ENCODE measurements around the gene PPARG.
"Not testable (repeated sequence)": the region's sequence is repeated elsewhere in the genome, so short reads cannot be mapped to it uniquely, and the experiment has no call there.

PPARG gene

DNA sequence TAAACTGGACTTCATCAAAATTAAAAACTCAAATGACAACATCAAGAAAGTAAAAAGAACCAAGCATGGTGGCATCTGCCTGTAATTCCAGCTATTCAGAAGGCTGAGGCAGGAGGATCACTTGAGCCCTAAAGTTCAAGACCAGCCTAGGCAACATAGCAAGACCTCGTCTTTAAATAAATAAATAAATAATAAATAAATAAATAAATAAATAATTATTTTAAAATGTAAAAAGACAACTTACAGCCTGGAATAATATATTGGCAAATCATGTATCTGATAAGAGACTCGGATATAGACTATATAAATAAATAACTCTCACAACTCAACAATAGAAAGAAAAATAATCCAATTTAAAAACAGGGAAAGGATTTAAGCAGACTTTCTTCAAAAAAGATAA is 4.3 kb upstream of the PPARG start:
- H3K9me3 ChIP-seq (ENCODE audit: control insufficient read depth in 1 of 2, low read length in 2 of 2) = no peaks in the 10 kb centered on the region
- H3K27me3 ChIP-seq (ENCODE audit: low read depth, low read length) = no peaks in the 10 kb centered on the region
- peaks cover 0 to 8% of the 10 kb centered on the region in 2 donors for H3K4me1 ChIP-seq (ENCODE audit: control insufficient read depth in 1 of 2, insufficient read depth in 2 of 2, low read length in 2 of 2)
- H3K4me3 ChIP-seq (ENCODE audit: low read depth in 1 of 2, low read length in 2 of 2) = no peak overlapping the region
- no peaks in the 10 kb centered on the region for H3K36me3 ChIP-seq (ENCODE audit: control insufficient read depth in 1 of 2, insufficient read depth in 2 of 2, low read length in 2 of 2)
- no peak overlapping the region for H3K27ac ChIP-seq (ENCODE audit: low read length)

DNA sequence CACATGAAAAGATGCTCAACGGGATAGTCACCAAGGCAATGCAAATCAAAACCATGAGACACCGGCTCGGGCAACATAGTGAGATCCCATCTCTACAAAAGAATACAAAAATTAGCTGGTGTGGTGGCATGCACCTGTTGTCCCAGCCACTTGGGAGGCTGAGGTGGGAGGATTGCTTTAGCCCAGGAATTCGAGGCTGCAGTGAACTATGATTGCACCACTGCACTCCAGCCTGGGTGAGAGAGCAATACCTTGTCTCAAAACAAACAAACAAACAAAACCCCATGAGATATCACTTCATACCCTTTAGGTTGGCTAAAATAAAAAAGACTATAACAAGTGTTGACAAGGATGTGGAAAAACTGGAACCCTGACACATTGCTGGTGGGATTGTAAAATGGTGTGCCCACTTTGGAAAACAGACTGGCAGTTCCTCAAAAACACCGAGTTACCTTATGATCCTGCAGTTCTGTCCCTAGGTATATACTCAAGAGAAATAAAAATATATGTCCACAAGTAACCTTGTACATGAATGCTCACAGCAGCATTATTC is 3.8 kb upstream of the PPARG start:
- H3K4me3 ChIP-seq (ENCODE audit: low read depth in 1 of 2, low read length in 2 of 2) = no peak overlapping the region
- no peaks in the 10 kb centered on the region for H3K36me3 ChIP-seq (ENCODE audit: control insufficient read depth in 1 of 2, insufficient read depth in 2 of 2, low read length in 2 of 2)
- H3K9me3 ChIP-seq (ENCODE audit: control insufficient read depth in 1 of 2, low read length in 2 of 2) = no peaks in the 10 kb centered on the region
- no peak overlapping the region for H3K27ac ChIP-seq (ENCODE audit: low read length)
- no peaks in the 10 kb centered on the region for H3K27me3 ChIP-seq (ENCODE audit: low read depth, low read length)
- H3K4me1 ChIP-seq (ENCODE audit: control insufficient read depth in 1 of 2, insufficient read depth in 2 of 2, low read length in 2 of 2) = peaks cover 0 to 8% of the 10 kb centered on the region in 2 donors

DNA sequence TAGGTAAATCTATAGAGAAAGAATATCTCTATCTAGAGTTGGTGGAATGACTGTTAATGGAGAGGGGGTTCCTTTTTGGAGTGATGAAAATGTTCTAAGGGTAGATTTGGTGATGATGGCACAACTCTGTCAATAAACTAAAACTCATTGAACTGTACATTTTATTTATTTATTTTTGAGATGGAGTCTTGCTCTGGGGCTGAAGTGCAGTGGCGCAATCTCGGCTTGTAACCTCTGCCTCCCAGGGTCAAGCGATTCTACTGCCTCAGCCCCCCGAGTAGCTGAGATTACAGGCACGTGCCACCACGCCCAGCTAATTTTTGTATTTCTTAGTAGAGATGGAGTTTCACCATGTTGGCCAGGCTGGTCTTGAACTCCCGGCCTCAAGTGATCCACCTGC is 3.1 kb upstream of the PPARG start:
- H3K4me3 ChIP-seq (ENCODE audit: low read depth in 1 of 2, low read length in 2 of 2); H3K27ac ChIP-seq (ENCODE audit: low read length); H3K9me3 ChIP-seq (ENCODE audit: control insufficient read depth in 1 of 2, low read length in 2 of 2); H3K27me3 ChIP-seq (ENCODE audit: low read depth, low read length); H3K36me3 ChIP-seq (ENCODE audit: control insufficient read depth in 1 of 2, insufficient read depth in 2 of 2, low read length in 2 of 2); H3K4me1 ChIP-seq (ENCODE audit: control insufficient read depth in 1 of 2, insufficient read depth in 2 of 2, low read length in 2 of 2): not testable (repeated sequence)

DNA sequence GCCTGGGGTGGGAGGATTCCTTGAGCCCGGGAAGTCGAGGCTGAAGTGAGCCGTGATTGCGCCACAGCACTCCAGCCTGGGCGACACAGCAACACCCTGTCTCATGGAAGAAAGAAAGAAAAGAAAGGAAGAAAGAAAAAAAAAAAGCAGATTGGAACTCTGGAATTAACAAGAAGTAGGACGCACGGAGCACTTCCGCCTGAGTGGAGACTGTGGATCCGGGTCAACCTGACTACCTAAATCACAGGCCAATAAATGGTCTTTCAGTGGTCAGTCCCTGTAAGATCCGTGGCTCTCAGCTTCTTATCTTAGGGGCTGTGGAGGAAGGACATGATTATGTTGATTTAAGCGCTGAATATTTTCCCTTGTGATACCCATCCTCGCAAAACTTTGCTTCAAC is 2.4 kb upstream of the PPARG start:
- H3K27me3 ChIP-seq (ENCODE audit: low read depth, low read length) = no peaks in the 10 kb centered on the region
- peaks cover 0 to 8% of the 10 kb centered on the region in 2 donors for H3K4me1 ChIP-seq (ENCODE audit: control insufficient read depth in 1 of 2, insufficient read depth in 2 of 2, low read length in 2 of 2)
- H3K4me3 ChIP-seq (ENCODE audit: low read depth in 1 of 2, low read length in 2 of 2) = peak overlapping the region in 1 of 2 donors; percentile 54
- no peaks in the 10 kb centered on the region for H3K9me3 ChIP-seq (ENCODE audit: control insufficient read depth in 1 of 2, low read length in 2 of 2)
- no peaks in the 10 kb centered on the region for H3K36me3 ChIP-seq (ENCODE audit: control insufficient read depth in 1 of 2, insufficient read depth in 2 of 2, low read length in 2 of 2)
- no peak overlapping the region for H3K27ac ChIP-seq (ENCODE audit: low read length)

DNA sequence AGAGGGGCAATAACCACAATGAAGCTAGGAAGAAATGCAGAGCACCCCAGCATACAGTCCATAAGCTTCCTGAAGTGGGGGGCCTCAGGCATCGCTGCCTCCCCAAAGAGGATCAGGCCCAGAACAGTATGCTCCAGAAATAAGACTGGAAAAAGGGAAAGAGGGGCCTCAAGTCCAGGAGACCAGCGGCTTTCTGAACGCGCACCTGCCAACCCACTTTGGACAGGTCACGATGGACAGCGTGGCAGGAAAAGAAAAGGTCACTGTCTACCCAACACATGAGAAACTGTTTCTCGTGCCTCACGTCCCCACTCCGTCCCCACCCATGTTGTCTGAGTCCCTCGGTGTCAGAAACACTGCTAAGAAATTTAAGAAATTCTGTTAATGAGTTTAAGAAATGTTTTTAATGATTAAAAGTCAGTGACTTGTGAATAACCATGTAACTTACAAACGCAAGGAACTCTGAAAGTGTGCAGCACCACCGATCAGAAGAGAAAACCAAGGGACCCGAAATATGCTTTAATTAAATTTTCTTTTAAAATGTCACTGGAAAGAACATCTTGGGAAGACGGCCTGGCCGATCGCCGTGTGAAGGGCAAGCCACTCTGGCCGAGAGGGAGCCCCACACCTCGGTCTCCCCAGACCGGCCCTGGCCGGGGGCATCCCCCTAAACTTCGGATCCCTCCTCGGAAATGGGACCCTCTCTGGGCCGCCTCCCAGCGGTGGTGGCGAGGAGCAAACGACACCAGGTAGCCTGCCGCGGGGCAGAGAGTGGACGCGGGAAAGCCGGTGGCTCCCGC is 1.7 kb upstream of the PPARG start:
- H3K4me3 ChIP-seq (ENCODE audit: low read depth in 1 of 2, low read length in 2 of 2) = peak overlapping the region; percentile 31 to 54
- H3K36me3 ChIP-seq (ENCODE audit: control insufficient read depth in 1 of 2, insufficient read depth in 2 of 2, low read length in 2 of 2) = no peaks in the 10 kb centered on the region
- H3K4me1 ChIP-seq (ENCODE audit: control insufficient read depth in 1 of 2, insufficient read depth in 2 of 2, low read length in 2 of 2) = peaks cover 0 to 8% of the 10 kb centered on the region in 2 donors
- H3K27me3 ChIP-seq (ENCODE audit: low read depth, low read length) = no peaks in the 10 kb centered on the region
- no peaks in the 10 kb centered on the region for H3K9me3 ChIP-seq (ENCODE audit: control insufficient read depth in 1 of 2, low read length in 2 of 2)
- no peak overlapping the region for H3K27ac ChIP-seq (ENCODE audit: low read length)

DNA sequence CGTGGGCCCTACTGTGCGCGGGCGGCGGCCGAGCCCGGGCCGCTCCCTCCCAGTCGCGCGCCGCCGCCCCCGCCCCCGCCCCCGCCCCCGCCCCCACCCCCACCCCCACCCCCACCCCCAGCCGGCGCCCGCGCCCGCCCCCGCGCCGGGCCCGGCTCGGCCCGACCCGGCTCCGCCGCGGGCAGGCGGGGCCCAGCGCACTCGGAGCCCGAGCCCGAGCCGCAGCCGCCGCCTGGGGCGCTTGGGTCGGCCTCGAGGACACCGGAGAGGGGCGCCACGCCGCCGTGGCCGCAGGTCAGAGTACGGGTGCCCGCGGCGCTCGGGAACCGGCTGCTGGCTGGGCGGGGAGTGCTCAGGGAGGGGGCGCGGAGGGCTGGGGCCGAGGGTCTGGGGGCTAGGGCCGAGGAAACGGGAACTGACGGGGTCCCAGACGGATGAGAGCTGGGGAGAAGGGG is 1.1 kb upstream of the PPARG start:
- Histone ChIP-seq H3K9me3 (ENCODE audit: control insufficient read depth in 1 of 2, low read length in 2 of 2) (no peaks in the 10 kb centered on the region), H3K4me1 (ENCODE audit: control insufficient read depth in 1 of 2, insufficient read depth in 2 of 2, low read length in 2 of 2) (peaks cover 0 to 8% of the 10 kb centered on the region in 2 donors), H3K36me3 (ENCODE audit: control insufficient read depth in 1 of 2, insufficient read depth in 2 of 2, low read length in 2 of 2) (no peaks in the 10 kb centered on the region), H3K27ac (ENCODE audit: low read length) (peak overlapping the region; percentile 62), H3K4me3 (ENCODE audit: low read depth in 1 of 2, low read length in 2 of 2) (peak overlapping the region; percentile 75 to 84), H3K27me3 (ENCODE audit: low read depth, low read length) (no peaks in the 10 kb centered on the region)

DNA sequence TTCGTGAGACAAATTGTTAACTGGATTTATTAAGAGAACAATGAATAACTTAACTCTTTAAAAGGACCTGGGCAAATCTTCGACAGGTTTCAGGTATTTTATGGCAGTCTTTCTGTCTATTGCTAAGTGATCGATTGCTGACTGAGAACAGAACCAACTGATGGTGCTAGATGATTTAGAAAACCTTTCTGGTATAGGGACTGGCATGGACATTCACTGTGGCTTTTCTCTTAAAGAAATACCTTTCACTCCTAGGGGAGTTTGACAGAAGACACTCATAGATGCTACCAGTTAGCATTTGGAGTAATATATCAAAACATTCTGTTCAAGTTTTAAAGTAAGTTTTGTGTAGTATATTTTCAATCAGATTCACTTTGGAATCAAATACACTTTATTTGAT is 654 bp downstream of the PPARG start:
- Histone ChIP-seq H3K4me3 (ENCODE audit: low read depth in 1 of 2, low read length in 2 of 2) (peak overlapping the region in 1 of 2 donors; percentile 75), H3K27ac (ENCODE audit: low read length) (peak overlapping the region; percentile 41)

DNA sequence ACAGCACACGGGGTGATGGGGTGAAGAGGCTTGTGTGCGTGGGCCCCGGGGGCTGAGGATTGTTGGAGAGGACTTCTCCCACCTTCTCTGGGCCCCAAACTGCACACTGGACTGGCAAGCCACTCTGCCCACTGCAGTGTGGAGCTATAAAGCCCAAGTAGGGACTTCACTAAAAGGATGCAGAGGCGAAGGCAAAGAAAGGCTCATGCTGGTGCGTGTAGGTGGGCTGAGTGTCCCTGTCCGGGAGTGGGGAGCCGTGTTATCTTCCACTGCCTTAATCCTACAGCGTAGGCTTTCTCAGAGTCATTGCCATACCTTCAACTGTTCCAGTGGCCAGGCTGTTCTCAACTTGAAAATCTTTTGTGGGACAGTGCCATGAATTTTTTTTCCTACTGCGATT is 3.9 kb downstream of the PPARG start:
- H3K27me3 ChIP-seq (ENCODE audit: low read depth, low read length) = no peaks in the 10 kb centered on the region
- H3K9me3 ChIP-seq (ENCODE audit: control insufficient read depth in 1 of 2, low read length in 2 of 2) = no peaks in the 10 kb centered on the region
- peaks cover 0 to 8% of the 10 kb centered on the region in 2 donors for H3K4me1 ChIP-seq (ENCODE audit: control insufficient read depth in 1 of 2, insufficient read depth in 2 of 2, low read length in 2 of 2)
- no peaks in the 10 kb centered on the region for H3K36me3 ChIP-seq (ENCODE audit: control insufficient read depth in 1 of 2, insufficient read depth in 2 of 2, low read length in 2 of 2)
- no peak overlapping the region for H3K4me3 ChIP-seq (ENCODE audit: low read depth in 1 of 2, low read length in 2 of 2)
- H3K27ac ChIP-seq (ENCODE audit: low read length) = no peak overlapping the region

More for the DNA sequence above, 654 bp downstream of the PPARG start:
- no peaks in the 10 kb centered on the region for H3K36me3 ChIP-seq (ENCODE audit: control insufficient read depth in 1 of 2, insufficient read depth in 2 of 2, low read length in 2 of 2)
- H3K9me3 ChIP-seq (ENCODE audit: control insufficient read depth in 1 of 2, low read length in 2 of 2) = no peaks in the 10 kb centered on the region
- peaks cover 0 to 8% of the 10 kb centered on the region in 2 donors for H3K4me1 ChIP-seq (ENCODE audit: control insufficient read depth in 1 of 2, insufficient read depth in 2 of 2, low read length in 2 of 2)
- H3K27me3 ChIP-seq (ENCODE audit: low read depth, low read length) = no peaks in the 10 kb centered on the region

DNA sequence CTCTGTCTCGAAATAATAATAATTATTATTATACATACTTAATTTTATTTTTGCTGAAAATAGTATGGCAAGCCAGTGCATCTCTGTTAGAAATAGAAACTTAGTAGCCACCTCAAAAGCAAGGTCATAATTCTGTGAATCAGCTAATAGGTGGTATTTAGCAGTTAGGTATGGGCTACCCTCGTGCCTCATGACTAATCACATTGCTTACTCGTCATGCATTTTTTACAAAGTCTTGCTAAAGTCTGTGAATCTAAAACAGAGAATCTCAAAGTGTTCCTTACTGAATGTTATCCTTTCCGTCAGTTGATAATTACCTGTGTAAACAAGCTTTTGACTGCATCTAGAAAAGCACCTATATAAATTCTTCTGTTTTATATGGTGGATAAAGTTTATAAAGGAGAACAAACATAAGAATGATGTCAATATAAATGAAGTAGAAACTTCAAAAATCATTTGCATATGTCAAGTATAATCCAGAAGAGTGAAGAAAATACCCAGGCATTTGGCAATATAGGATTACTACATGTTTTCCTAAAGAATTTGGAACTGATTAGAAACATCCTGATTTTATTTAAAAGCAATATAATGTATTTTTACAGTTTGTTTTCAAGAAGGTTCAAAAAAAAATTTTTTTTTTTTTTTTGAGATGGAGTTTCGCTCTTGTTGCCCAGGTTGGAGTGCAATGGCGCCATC is 6.2 kb downstream of the PPARG start:
- H3K9me3 ChIP-seq (ENCODE audit: control insufficient read depth in 1 of 2, low read length in 2 of 2) = no peaks in the 10 kb centered on the region
- no peaks in the 10 kb centered on the region for H3K4me1 ChIP-seq (ENCODE audit: control insufficient read depth in 1 of 2, insufficient read depth in 2 of 2, low read length in 2 of 2)
- no peak overlapping the region for H3K4me3 ChIP-seq (ENCODE audit: low read depth in 1 of 2, low read length in 2 of 2)
- H3K27me3 ChIP-seq (ENCODE audit: low read depth, low read length) = no peaks in the 10 kb centered on the region
- H3K36me3 ChIP-seq (ENCODE audit: control insufficient read depth in 1 of 2, insufficient read depth in 2 of 2, low read length in 2 of 2) = no peaks in the 10 kb centered on the region
- H3K27ac ChIP-seq (ENCODE audit: low read length) = no peak overlapping the region

DNA sequence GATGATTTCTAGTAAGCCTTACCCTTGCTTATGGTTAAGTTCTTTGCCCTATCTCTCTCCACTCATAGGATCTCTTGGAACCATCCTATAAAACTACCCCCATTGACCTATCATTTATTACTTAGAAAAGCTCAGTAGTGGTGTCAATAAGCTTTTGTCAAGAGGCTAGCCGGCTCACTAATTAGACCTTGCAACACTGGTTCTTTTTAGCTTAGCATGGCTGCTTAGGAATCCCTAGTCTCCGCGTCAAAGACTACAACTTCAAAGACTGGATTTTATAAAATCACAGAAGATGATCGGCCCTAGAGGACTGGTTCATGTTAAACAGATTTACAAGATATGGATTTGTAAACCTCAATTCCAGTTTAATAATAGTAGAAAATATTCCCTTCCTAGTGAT is 7.6 kb downstream of the PPARG start:
- no peak overlapping the region for H3K4me3 ChIP-seq (ENCODE audit: low read depth in 1 of 2, low read length in 2 of 2)
- no peaks in the 10 kb centered on the region for H3K4me1 ChIP-seq (ENCODE audit: control insufficient read depth in 1 of 2, insufficient read depth in 2 of 2, low read length in 2 of 2)
- H3K9me3 ChIP-seq (ENCODE audit: control insufficient read depth in 1 of 2, low read length in 2 of 2) = no peaks in the 10 kb centered on the region
- H3K36me3 ChIP-seq (ENCODE audit: control insufficient read depth in 1 of 2, insufficient read depth in 2 of 2, low read length in 2 of 2) = no peaks in the 10 kb centered on the region
- no peak overlapping the region for H3K27ac ChIP-seq (ENCODE audit: low read length)
- H3K27me3 ChIP-seq (ENCODE audit: low read depth, low read length) = no peaks in the 10 kb centered on the region

DNA sequence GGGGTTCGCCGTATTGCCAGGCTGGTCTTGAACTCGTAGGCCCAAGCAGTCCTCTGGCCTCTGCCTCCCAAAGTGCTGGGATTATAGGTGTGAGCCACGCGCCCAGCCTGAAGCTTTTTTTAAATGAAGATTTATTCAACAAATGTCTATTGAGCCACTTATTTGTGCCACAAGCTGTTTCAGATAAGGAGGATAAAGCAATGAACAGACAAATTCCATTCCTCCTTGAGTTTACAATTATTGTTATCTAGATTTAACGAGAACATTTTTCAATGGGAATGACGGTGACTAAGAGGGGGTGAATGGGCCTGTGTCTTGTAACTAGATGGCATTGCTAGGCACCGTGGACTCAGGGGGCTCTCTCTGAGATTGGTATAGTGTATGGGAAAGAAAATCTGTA is 10.2 kb downstream of the PPARG start:
- H3K4me3 ChIP-seq (ENCODE audit: low read depth in 1 of 2, low read length in 2 of 2) = no peak overlapping the region
- H3K27ac ChIP-seq (ENCODE audit: low read length) = no peak overlapping the region
- H3K27me3 ChIP-seq (ENCODE audit: low read depth, low read length) = no peaks in the 10 kb centered on the region
- no peaks in the 10 kb centered on the region for H3K36me3 ChIP-seq (ENCODE audit: control insufficient read depth in 1 of 2, insufficient read depth in 2 of 2, low read length in 2 of 2)
- no peaks in the 10 kb centered on the region for H3K9me3 ChIP-seq (ENCODE audit: control insufficient read depth in 1 of 2, low read length in 2 of 2)
- H3K4me1 ChIP-seq (ENCODE audit: control insufficient read depth in 1 of 2, insufficient read depth in 2 of 2, low read length in 2 of 2) = no peaks in the 10 kb centered on the region
